NCI-H1105 (cell line): ENCODE data around the gene GLIS1.

Source experiments
- DNase-seq: peaks from one replicate; lab custom pipeline; 2025; lab: John Stamatoyannopoulos, UW

Gene GLIS1

GRCh38 chr1:53508991-53509666 lies 229.8 kb downstream of the GLIS1 start:
- DNase-seq: no peak

DNA sequence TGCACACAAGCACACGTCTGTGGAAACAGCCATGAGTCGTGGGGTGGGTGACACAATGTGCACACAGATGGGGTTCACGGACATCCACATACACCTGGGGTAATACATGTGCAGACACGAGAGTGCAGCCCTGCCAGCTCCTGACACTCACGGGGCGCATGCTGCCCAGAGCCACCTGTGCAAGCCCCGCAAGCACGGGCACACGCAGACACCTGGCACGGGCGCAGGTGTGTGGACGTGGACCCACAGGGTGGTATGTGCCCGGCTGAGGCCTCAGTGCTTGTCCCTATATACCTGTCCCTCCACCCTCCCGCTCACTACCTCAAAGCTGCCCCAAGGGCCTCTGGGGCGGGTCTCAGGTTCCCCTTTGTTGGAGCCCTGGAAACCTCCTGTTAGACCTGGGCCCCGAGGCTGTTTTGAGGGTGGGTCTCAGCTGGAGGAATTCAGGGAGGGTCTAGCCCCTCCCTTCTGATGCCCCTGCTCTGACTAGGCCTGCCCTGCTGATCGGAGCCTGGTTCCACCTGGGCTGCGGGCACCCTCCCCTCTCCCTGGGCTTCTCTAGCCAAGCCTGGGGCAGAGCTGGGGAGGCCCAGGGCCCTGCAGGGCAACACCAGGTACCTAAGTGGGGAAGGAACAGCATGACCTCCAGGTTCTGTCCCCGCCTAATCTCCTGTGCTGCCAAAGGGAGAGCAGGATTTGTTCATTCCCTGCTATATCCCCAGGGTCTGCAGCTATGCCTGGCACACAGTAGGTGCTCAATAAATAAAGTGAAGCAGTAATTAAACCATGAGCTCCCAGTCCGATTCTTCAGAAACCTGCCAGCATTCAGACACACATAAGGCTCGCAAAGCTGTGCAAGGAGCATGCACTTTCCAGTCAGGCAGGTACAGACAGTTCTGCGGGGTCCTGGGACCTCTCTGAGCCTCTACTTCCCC lies 230.6 kb downstream of the GLIS1 start:
- DNase-seq: no peak

DNA sequence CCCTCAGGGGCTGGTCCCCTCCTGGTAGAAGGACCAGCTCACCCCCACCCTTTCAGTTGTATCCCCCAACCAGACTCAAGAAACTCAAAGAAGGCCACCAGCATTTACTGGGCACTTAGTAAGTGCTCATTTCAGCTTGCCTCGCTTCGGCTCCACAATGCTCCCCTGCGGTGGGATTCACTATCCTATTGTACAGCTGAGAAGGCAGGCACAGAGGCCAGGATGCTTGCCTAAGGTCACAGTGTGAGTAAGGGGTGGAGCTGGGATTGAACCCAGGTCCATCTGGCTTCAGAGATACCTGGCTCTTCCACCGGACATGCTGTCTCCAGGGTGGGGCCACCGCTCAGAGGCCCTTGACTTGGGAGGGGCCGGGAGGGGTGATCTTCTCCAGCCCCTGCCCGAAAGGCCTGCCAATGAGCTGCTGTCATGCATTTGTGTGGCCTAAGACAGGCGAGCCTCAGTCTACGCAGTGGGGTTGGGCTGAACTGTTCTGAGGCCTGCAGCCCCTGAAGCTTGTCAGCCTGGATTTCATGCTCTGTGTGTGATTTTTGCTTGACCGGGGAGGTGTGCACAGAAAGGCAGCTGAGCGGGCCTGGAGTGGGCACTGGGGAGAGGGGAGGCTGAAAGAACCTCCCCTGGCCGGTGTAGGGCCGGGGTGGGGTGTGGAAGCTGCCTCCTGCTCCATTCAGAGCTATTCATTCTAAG lies 231.7 kb downstream of the GLIS1 start:
- DNase-seq: no peak

DNA sequence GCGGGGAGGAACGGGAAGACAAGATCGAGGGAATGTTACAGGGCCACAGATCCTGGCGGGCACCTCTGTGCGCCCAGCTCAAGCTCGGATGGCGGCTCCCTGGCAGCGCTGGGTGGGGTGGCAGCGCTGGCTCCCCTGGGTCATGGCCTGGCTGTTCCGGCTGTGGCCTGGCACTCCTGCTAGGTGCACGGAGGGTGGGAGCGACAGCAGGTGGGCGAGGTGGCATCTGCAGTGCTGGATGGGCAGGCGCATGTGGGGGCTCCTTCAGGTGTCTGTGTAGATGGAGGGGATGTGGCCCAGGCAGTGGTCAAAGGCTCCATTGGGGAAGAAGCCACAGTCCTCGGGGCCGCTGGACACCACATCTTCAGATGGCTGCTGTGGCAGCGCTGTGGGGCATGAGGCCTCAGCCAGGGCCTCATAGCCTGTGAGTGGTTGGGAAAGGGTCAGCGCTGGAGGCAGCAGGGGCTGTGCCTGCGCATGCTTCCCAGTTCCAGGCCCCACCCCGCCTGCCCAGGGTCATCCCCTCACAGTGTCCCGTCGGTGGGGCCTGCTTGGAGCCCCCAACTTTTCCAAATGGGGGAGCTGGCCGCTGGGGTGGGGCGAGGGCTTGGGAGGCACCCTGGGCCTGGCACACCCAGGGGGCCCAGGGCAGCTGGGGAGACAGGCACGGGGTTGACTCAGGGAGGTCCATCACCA lies 232.5 kb downstream of the GLIS1 start:
- DNase-seq: no peak

GRCh38 chr1:53505891-53506290 lies 233.1 kb downstream of the GLIS1 start:
- no peak for DNase-seq

GRCh38 chr1:53505401-53505800 lies 233.6 kb downstream of the GLIS1 start:
- DNase-seq: no peak

DNA sequence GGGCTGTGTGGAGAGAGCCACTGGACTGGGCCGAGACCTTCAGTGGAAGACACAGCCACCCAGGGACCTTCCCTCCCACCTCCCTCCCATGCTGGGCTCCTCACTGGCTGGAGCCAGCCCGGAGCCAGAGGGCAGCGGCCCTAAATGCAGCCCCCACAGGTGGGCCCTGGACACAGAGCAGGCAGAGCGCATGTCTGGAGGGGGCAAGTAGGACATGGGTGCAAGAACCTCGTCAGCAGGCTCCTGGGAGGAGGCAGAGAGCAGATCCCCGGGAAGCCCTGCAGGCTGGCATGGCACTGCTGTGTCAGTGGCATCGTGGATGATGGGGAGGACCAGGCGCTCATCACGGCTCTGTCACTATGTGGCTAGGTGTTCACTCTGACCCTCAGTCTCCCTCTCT lies 234.1 kb downstream of the GLIS1 start:
- no peak for DNase-seq

GRCh38 chr1:53503433-53504217 lies 235.3 kb downstream of the GLIS1 start:
- no peak for DNase-seq

DNA sequence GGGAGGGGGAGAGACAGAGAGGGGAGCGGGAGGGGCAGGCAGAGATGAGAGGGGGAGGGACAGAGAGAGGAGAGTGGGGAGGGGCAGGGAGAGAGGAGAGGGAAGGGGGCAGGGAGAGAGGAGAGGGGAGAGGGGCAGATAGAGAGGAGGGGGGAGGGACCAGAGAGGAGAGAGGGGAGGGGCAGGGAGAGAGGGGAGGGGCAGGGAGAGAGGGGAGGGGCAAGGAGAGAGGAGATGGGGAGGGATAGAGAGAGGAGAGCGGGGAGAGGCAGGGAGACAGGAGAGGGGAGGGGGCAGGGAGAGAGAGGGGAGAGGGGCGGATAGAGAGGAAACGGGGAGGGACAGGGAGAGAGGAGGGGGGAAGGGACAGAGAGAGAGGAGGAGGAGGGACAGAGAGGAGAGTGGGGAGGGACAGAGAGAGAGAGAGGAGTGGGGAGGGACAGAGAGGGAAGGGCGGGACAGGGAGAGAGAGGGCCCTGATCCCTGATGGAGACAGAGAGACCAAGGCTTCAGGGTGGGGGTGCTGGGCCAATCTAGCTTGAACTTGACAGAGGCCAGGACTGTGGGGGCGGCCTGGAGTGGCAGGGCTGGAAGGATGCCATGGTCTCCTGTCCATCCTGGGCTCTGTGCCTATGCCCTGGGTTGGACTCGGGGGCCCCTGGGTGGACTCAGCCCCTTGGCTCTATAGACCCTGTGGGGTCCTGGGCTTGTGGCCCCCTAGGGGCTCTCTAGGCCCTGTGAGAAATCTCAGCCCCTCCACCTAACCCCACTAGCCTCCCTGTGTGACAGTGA lies 236.1 kb downstream of the GLIS1 start:
- no peak for DNase-seq

DNA sequence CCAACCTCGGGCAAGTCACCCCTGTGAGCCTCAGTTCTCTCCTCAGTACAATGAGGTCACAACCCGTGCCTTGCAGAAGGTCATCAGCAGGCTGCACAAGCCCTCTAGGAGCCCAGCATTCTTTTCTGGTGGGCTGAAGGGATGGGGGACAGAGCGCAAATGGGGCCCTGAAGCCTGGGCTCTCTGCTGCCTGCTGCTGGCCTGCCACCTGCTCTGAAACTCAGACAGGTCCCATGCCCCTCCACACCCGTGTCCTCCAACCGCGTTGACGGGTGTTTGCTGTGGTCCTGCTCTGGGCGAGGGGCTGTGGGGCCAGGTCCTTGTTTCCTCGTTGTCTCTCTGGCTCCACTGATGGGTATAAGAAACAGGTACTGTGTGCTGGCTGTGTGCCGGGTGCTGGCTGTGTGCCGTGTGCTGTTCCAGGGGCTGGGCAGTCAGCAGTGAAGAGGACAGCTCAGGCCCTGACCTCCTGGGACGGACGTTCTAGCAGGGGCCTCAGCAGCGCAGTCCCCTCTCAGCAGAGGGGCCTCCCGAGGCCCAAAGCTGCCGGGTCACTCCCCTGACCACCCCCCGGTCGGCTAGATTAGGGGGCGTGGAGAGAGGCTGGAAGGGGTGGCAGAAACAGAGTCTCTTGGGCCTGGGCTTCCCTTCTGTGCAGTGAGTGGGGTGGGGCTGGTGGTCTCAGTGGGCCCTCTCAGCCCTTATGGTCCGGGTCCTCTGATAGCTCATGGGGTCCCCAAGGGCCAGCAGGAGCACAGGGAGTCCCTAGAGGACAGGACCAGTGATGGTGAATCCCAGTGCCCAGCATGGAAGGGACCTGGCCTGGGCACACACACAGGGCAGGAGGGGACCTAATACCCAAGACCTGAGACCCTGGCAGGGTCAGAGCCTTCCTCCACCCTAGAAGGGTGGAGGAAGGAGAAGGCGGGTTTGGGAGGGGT lies 237.6 kb downstream of the GLIS1 start:
- DNase-seq: no peak

GRCh38 chr1:53500204-53501064 lies 238.5 kb downstream of the GLIS1 start:
- no peak for DNase-seq

DNA sequence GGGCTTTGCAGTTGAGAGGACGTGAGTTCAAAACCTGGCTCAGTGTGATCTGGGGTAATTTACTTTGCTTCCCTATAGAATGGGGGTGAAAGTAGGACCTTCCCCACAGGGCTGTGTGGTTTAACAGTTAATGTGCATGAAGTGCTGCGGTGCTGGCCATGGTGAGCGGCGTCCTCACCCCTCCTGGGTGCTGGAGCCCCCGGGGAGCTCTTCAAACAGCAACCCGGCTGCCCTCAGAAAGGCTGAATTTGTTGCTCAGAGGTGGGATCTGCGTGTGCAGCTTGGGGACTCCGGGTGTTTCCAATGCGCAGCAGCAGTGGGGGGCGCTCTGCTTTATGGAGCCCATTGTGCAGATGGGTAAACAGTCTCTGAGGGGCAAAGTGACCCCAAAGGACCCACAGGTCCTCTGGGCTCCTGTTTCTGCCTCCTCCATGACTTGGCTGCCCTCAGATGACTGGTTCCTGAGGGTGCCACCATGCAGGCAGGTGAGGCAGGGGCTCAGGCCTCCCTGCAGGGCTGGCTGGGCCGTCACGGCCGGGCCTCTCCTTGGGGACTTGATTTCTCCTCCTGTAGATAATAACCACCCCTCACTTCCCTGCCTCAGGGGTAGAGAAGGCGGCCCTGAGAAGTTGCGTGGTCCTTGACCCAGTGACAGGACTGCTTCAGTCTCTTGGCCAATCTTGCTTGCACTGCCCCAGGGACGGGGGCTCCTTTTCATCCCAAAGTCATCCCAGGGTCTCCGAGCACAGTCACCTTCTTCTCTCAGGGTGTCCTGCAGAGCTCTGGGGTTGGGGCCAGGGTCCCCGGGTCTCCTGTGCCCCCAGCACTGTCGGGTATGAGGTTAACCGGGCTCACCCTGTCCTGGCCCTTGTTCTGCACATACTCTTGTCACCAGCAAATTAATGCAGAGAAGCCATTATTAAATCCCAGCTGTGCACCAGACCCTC lies 239.4 kb downstream of the GLIS1 start:
- DNase-seq: no peak

- no peak for DNase-seq
Measured at GRCh38 chr1:53498555-53499131, 240.3 kb downstream of the GLIS1 start.

DNA sequence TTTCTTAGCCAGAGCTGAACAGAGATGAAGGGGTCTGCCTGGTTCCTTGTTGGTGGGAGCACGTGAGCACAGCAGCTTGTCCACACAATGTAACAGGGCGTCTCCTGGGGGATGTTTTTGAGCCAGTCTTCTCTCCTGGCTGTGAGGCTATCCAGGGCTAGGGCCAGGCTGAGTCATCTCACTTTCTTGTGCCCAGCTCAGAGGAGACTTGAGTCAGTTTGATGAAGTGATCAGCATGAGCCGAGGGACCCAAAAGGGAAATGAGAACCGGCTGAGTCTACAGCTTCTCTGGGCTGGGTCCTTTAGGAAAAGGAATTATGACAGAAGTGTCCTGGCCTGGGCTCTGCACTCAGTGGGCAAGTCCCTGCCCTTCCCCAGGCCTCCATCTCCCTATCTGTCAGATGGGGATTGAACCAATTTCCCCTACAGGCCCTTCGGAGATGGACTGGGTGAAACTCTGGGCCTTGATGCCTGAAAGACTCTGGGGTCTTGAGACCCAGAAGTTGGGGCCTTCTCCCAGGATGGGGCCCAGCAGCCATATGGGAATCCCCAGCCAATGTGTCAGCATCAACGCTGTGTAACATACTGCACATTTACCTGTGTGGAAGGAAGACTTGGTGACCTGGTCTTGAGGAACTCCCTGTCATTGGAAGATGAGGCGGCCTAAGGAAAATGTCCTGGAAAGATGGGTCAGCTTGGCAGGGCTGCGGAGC lies 243.2 kb downstream of the GLIS1 start:
- DNase-seq: no peak

- DNase-seq: no peak
Measured at GRCh38 chr1:53490351-53490750, 248.6 kb downstream of the GLIS1 start.

DNA sequence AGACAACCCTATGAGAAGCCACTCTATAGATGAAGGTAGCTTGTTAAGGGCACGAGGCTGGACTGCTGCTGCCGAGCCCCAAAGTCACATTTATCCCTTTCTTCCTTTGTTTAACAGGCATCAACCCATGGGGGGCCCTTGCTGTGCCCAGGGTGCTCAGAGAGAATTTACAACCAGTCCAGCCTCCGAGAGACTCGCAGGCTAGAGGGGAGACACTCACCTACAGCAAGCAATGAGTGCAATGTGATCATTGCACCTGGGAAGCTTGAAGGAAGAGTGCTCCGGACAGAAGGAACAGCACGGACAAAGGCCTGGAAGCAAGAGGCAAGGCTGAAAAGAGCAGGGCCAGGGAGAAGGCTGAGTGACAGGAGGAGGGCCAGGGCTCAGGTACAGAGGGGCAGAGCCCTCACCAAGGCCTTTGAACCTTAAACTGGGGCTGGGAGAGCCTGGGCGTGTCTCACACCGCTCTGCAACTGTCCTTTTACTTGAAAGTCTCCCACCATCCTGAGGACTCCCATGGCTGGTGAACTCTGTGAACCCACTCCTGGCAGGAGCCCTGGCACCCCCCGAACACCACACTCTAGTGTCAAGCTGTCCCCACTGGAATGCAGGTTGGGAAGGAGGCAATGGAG lies 252.5 kb downstream of the GLIS1 start:
- no peak for DNase-seq
